GM12878 (cell line): ENCODE measurements around the gene RTN4R.

Experiments
- CTCF ChIP-seq, 3 experiments: IDR thresholded peaks in 2 of 3; conservative IDR thresholded peaks in 1 of 3; 2 replicates each; pipeline ENCODE4 v1.5.1; 2011; ENCODE audit warnings: low read depth in 3 of 3, low read length in 3 of 3, mild to moderate bottlenecking in 3 of 3, control low read depth in 2 of 3, moderate library complexity in 2 of 3, inconsistent platforms in 1 of 3, mixed read lengths in 1 of 3; ENCODE audit not compliant: control insufficient read depth in 2 of 3, insufficient read depth in 1 of 3; ENCODE audit errors: extremely low read depth in 1 of 3
- NR2C1 ChIP-seq: fragments of 450-650 bp; IDR thresholded peaks from 2 replicates; pipeline ENCODE4 v1.6.1; 2017; ENCODE audit warnings: antibody characterized with exemption, mild to moderate bottlenecking, moderate library complexity
- RAD51 ChIP-seq: fragments of 450-650 bp; IDR thresholded peaks from 2 replicates; pipeline ENCODE4 v1.6.1; 2016; ENCODE audit warnings: moderate library complexity, mild to moderate bottlenecking, inconsistent platforms
- TAF1 ChIP-seq: IDR thresholded peaks from 2 replicates; pipeline ENCODE4 v1.6.1; 2011; ENCODE audit warnings: mild to moderate bottlenecking, low read depth, low read length, borderline replicate concordance
- ZNF24 ChIP-seq: fragments of 450-650 bp; IDR thresholded peaks from 2 replicates; pipeline ENCODE4 v1.6.1; 2017; ENCODE audit warnings: antibody characterized with exemption, mild to moderate bottlenecking

- TF ChIP-seq NR2C1, result no peak
- no peak for TF ChIP-seq CTCF (IDR thresholded peaks at IDR 0.05 in 2 of 3, conservative IDR thresholded peaks at IDR 0.05 in 1 of 3; ENCODE audit: control insufficient read depth in 2 of 3, extremely low read depth in 1 of 3, insufficient read depth in 1 of 3, low read depth in 3 of 3, low read length in 3 of 3)
- TF ChIP-seq ZNF24, result no peak
- no peak for TF ChIP-seq TAF1
- no peak for TF ChIP-seq RAD51
Observed at GRCh38 chr22:20242393-20243175, 25.5 kb downstream of the RTN4R start.
